Measurements from ENCODE around the gene PKD2L1.
A peak's percentile ranks its signal among the peaks of the same experiment; 100 is the strongest.

GRCh38 chr10:100373298-100374199 is 43.5 kb upstream of the PKD2L1 start:
- TF ChIP-seq, protein P1, sequence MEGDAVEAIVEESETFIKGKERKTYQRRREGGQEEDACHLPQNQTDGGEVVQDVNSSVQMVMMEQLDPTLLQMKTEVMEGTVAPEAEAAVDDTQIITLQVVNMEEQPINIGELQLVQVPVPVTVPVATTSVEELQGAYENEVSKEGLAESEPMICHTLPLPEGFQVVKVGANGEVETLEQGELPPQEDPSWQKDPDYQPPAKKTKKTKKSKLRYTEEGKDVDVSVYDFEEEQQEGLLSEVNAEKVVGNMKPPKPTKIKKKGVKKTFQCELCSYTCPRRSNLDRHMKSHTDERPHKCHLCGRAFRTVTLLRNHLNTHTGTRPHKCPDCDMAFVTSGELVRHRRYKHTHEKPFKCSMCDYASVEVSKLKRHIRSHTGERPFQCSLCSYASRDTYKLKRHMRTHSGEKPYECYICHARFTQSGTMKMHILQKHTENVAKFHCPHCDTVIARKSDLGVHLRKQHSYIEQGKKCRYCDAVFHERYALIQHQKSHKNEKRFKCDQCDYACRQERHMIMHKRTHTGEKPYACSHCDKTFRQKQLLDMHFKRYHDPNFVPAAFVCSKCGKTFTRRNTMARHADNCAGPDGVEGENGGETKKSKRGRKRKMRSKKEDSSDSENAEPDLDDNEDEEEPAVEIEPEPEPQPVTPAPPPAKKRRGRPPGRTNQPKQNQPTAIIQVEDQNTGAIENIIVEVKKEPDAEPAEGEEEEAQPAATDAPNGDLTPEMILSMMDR (IDR thresholded peaks at IDR 0.05) = no peak
- TF ChIP-seq POLR2AphosphoS5 (IDR thresholded peaks at IDR 0.05) (peak; percentile 63 to 81 (median 79)), POLR2A (IDR thresholded peaks at IDR 0.05) (peak; percentile 76), EP300 (IDR thresholded peaks at IDR 0.05; ENCODE audit: low read depth) (peak; percentile 7)
